Caki2 (cell line): Measurements from ENCODE around the gene NRXN2. TPM values are rescaled to one million over a fixed set of nuclear protein-coding genes. Genes with fewer than 3 reads are reported as not detected.

ENCODE experiments used
- DNase-seq: peaks from one replicate; pipeline ENCODE4 v3.0.0-alpha.2; 2015; ENCODE audit warnings: low read depth
- in situ Hi-C: cut with HindIII; loops from 2 replicates; pipeline ENCODE4 v1.10.0; 2016; ENCODE audit warnings: low sequenced_read_pairs, low pct_unique_long_range_greater_than_20kb, mixed read lengths
- total RNA-seq: library from RNA; depleted of rRNA; stranded (reverse); fragments of >200 nt; shearing (Covaris generic); gene quantifications from 2 replicates; pipeline ENCODE4 v1.2.3, GENCODE V29; 2014; ENCODE audit warnings: low replicate concordance

NRXN2 gene
- total RNA-seq, 1 experiment from 2014 or later = 2.2 TPM

DNA sequence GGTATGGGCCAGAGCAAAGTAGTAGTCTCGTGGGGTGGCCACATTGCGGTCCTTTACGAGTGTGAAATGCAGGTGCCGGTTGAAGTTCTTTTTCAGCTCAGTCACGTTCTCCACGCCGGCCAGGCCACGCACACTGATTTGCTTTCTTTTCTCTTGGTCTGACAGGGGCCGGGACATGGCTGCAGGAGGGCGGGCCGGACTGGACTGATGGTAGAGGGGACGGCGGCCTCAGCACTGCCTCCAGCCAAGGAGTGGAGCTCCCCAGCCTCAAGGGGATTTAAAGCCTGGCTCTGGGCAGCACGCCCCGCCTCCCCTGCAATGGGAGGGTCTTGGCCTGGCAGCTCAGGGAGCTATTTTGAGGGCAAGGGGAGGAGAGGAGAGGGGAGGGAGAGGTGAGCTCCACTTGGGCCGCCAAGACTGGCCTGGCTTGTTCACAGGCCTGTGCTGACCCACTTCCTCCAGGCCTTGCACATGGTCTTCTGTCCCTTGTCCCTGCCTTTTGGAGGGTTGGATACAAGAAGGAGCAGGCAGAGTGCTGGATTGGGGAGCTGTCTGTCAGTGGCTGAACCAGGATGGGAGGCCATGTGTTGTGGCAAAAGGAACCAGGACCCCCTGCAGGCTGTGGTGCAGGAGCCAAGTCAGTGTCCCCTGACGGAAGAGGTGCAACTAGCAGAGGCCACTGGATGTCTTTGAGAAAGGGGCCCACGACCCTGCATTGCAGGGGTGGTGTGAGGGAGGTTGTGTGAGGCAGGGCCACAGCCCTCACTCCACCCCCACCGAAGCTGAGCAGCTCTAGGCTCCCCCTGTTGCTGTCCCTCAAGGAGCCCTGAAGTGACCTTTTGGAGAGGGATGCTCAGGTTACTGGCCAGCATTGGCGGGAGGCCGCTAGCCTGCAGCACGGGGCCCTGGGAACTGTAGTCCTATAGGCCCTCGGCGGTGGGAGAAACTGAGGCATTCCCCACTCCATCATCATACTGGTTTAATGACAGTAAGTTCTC lies 37.0 kb upstream of the NRXN2 start, which contains the start of gene PYGM:
TSS of gene PYGM (minus strand) at position 253 of the 998 bp plus-strand sequence. CDS start at position 177, 76 bp downstream.
- no peak for DNase-seq
- in situ Hi-C loops = no loop called here

- no peak for DNase-seq
- in situ Hi-C loops = no loop called here
Measured at GRCh38 chr11:64759131-64759721, 36.2 kb upstream of the NRXN2 start.

GRCh38 chr11:64758330-64759079 lies 35.5 kb upstream of the NRXN2 start:
- in situ Hi-C loops = no loop called here
- no peak for DNase-seq

GRCh38 chr11:64757549-64758329 lies 34.7 kb upstream of the NRXN2 start:
- in situ Hi-C loops = no loop called here

GRCh38 chr11:64755681-64756361 lies 32.8 kb upstream of the NRXN2 start:
- no peak for DNase-seq
- in situ Hi-C loops = no loop called here

More at GRCh38 chr11:64757549-64758329, 34.7 kb upstream of the NRXN2 start:
- no peak for DNase-seq

- in situ Hi-C loops = no loop called here
- DNase-seq = no peak
Measured at GRCh38 chr11:64754919-64755662, 32.1 kb upstream of the NRXN2 start.

DNA sequence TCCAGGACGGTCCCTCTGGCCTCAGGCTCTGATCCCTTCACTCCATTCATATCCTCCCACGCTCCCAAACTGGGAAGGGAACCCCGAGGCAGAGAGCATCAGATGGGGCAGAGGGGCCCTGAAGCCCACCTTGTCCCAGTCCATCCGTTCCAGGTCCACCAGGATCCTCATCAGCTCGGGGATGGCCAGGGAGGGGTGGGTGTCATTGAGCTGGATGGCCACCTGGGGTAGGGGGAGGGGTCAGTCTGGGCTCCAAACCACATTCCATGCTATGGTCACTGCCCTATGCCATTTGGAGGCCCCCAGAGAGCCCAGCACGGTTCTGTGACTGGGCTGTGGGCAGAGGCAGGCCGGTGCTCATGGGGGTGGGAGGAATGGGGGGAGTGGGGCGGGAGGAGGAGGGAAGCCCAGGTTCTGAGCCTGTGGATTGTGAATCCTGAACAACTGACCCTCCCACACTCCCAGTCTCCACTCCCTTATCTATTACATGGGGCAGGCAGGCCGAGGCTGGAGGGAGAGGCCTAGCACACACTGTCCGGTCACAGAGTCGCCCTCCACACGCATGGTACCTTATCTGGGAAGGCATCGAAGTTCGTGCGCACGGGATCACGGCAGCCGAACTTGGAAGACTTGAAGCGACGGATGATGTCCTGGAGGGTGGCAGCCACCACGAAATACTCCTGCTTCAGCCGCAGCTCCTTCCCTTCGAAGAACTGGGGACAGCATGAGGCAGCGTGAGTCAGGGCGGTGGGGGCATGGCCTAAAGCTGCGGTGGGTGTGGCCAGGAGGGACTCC lies 31.3 kb upstream of the NRXN2 start:
- in situ Hi-C loops = no loop called here
- DNase-seq = no peak

- DNase-seq = no peak
- in situ Hi-C loops = no loop called here
Measured at GRCh38 chr11:64753380-64754123, 30.6 kb upstream of the NRXN2 start.

DNA sequence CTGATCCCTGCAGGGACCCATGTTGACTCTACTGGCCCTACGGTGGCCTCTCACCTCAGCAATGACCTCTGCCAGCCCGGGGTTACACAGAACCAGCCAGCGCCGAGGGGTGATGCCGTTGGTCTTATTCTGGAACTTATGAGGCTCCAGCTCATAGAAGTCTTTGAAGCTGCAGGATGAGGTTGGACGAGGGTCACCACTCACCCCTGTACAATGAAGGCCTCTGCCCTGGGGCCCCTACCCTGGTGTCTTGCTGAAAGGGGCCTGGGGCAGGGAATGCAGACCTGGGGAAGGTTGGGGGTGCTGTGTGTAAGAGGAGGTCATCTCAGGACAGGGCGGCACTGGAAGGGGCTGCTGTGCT lies 30.0 kb upstream of the NRXN2 start:
- in situ Hi-C loops = no loop called here
- DNase-seq = no peak

GRCh38 chr11:64752175-64752970 lies 29.4 kb upstream of the NRXN2 start:
- in situ Hi-C loops = no loop called here
- DNase-seq = no peak

DNA sequence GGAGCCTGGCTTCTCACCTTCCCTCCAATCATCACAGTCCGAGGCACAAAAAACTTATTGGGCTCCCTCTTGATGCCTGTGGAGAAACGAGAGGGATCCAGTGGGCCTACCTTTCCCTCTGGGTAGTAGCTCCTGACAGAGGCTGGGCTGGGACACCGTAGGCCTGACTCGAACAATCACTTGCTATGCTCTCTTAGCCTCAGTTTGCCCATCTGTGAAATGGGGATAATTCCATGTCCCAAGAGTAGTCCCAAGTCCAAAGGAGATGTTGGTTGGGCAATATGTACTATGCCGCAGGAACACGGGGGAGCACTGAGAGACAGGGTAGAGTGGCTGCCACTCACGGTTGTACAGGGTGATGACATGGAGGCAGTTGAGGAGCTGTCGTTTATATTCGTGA lies 28.6 kb upstream of the NRXN2 start:
- DNase-seq = no peak
- in situ Hi-C loops = no loop called here

DNA sequence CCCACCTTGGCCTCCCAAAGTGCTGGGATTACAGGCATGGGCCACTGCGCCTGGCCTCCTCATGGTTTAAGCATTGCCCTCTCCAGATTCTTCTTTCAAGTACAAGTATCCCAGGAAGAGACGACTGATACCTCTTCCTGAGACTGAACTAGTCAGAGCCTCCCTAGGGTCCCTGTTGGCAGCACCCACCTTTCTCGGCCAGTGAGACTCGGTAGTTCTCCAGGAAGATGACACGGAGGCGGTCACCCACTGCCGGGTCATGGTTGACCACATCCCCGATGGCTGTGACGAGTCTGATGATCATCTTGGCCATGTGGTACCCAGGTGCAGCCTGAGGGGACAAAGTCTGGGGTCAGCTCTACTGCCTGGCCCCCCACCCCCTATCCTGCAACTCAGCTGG lies 28.1 kb upstream of the NRXN2 start:
- in situ Hi-C loops = no loop called here
- DNase-seq = no peak

GRCh38 chr11:64750361-64751054 lies 27.5 kb upstream of the NRXN2 start:
- in situ Hi-C loops = no loop called here
- no peak for DNase-seq

GRCh38 chr11:64747961-64748665 lies 25.1 kb upstream of the NRXN2 start:
- in situ Hi-C loops = no loop called here
- no peak for DNase-seq
